HCT116 (cell line): Measurements from ENCODE around the gene PRAF2. TPM values are rescaled to one million over a fixed set of nuclear protein-coding genes. Genes with fewer than 3 reads are reported as not detected.

Experiments
- ATAC-seq: fragments of 200-7000 bp; cut with Tn5 transposase; 2 replicates; pipeline ENCODE4 v1.9.1; 2020; ENCODE audit warnings: mild to moderate bottlenecking, moderate library complexity
- BruUV-seq: library from RNA; stranded (reverse); fragments of 400-500 nt; replicated peaks from 2 replicates; lab custom pipeline; 2021; lab: Mats Ljungman, UMichigan
- CTCF ChIA-PET: fragments of 300-600 bp; sonication (Branson Sonifier 250); formaldehyde crosslinking; loops from one replicate; lab custom pipeline; 2021; ENCODE audit warnings: antibody characterized with exemption; lab: Charles Lee
- POLR2A ChIA-PET: fragments of 300-600, 350-600 bp; sonication (Branson Sonifier 250); formaldehyde crosslinking; loops from one replicate; lab custom pipeline; 2021; ENCODE audit warnings: antibody characterized with exemption; lab: Charles Lee
- RAD21 ChIA-PET, 2 experiments: fragments of 300-600 bp; sonication (Branson Sonifier 250); formaldehyde crosslinking; loops; one replicate each; lab custom pipeline; 2023; ENCODE audit warnings: low total read pairs in 2 of 2; ENCODE audit not compliant: uncharacterized antibody in 2 of 2, unreplicated experiment in 2 of 2, low non-redundant PET in 1 of 2; lab: Charles Lee
- DNase-seq: peaks from one replicate; pipeline ENCODE4 v3.0.0-alpha.2; 2010; ENCODE audit warnings: low read depth, low spot score
- H2AFZ ChIP-seq: fragments of 200-600 bp; shearing (Covaris generic), sonication (generic); 2 replicates; pipeline ENCODE4 v1.6.1; 2017; ENCODE audit warnings: low read depth, mixed run types, mixed read lengths, antibody characterized with exemption, low read length; ENCODE audit not compliant: poor library complexity, severe bottlenecking
- H3K27ac ChIP-seq: 2 replicates; pipeline ENCODE4 v1.5.1; 2012; ENCODE audit warnings: low read depth, low read length
- H3K27me3 ChIP-seq: fragments of 200-600 bp; sonication (generic); 2 replicates; pipeline ENCODE4 v1.6.1; 2016; ENCODE audit warnings: mixed run types, low read length, mixed read lengths; ENCODE audit not compliant: insufficient read depth
- H3K36me3 ChIP-seq, 2 experiments: fragments of 200-500 bp in 1 of 2; fragments of 200-600 bp in 1 of 2; sonication (Bioruptor generic) in 1 of 2; sonication (generic) in 1 of 2; 2 replicates each; pipeline versions ENCODE4 v1.5.1 to v1.6.1; 2014 to 2016; ENCODE audit warnings: low read length in 2 of 2, inconsistent platforms in 1 of 2, mixed read lengths in 1 of 2, mixed run types in 1 of 2; ENCODE audit not compliant: insufficient read depth in 2 of 2, control insufficient read depth in 1 of 2
- H3K4me1 ChIP-seq, 2 experiments: fragments of 200-600 bp in 1 of 2; sonication (generic) in 1 of 2; 2 replicates each; pipeline versions ENCODE4 v1.5.1 to v1.6.1; 2012 to 2017; ENCODE audit warnings: low read length in 2 of 2, inconsistent platforms in 1 of 2, mild to moderate bottlenecking in 1 of 2, mixed read lengths in 1 of 2, mixed run types in 1 of 2, moderate library complexity in 1 of 2; ENCODE audit not compliant: insufficient read depth in 2 of 2, control insufficient read depth in 1 of 2
- H3K4me2 ChIP-seq: fragments of 200-600 bp; sonication (generic); 2 replicates; pipeline ENCODE4 v1.6.1; 2017; ENCODE audit warnings: mixed run types, low read length, mixed read lengths
- H3K4me3 ChIP-seq, 2 experiments: fragments of 200-600 bp in 1 of 2; sonication (generic) in 1 of 2; replicated peaks in 1 of 2; 2 replicates each; pipeline ENCODE4 v1.5.1; 2011 to 2016; ENCODE audit warnings: low read length in 2 of 2, control low read depth in 1 of 2, low read depth in 1 of 2, mild to moderate bottlenecking in 1 of 2, mixed read lengths in 1 of 2, mixed run types in 1 of 2
- H3K79me2 ChIP-seq: fragments of 200-600 bp; sonication (generic); 2 replicates; pipeline ENCODE4 v1.6.1; 2017; ENCODE audit warnings: mild to moderate bottlenecking, mixed run types, low read length, moderate library complexity, mixed read lengths; ENCODE audit not compliant: insufficient read depth
- H3K9ac ChIP-seq: fragments of 200-600 bp; sonication (generic); 2 replicates; pipeline ENCODE4 v1.6.1; 2016; ENCODE audit warnings: low read length, mixed read lengths
- H3K9me2 ChIP-seq: fragments of 200-600 bp; sonication (generic), shearing (Covaris generic); 2 replicates; pipeline ENCODE4 v1.6.1; 2017; ENCODE audit warnings: mixed run types, mild to moderate bottlenecking, moderate library complexity; ENCODE audit not compliant: insufficient read depth
- H3K9me3 ChIP-seq, 2 experiments: fragments of 200-500 bp in 1 of 2; fragments of 200-600 bp in 1 of 2; sonication (Bioruptor generic) in 1 of 2; sonication (generic) in 1 of 2; 2 replicates each; pipeline ENCODE4 v1.6.1; 2014 to 2017; ENCODE audit warnings: low read length in 2 of 2, mixed read lengths in 2 of 2, inconsistent platforms in 1 of 2, low read depth in 1 of 2, mild to moderate bottlenecking in 1 of 2, mixed run types in 1 of 2, moderate library complexity in 1 of 2; ENCODE audit not compliant: control insufficient read depth in 1 of 2, insufficient read depth in 1 of 2
- H4K20me1 ChIP-seq: fragments of 200-600 bp; sonication (generic), shearing (Covaris generic); 2 replicates; pipeline ENCODE4 v1.6.1; 2017; ENCODE audit warnings: mixed run types, mild to moderate bottlenecking, moderate library complexity; ENCODE audit not compliant: insufficient read depth
- EGR1 ChIP-seq: IDR thresholded peaks from 2 replicates; pipeline ENCODE4 v1.6.1; 2012; ENCODE audit warnings: low read depth
- ELF1 ChIP-seq: IDR thresholded peaks from 2 replicates; pipeline ENCODE4 v1.6.1; 2012; ENCODE audit warnings: low read depth, borderline replicate concordance
- EZH2 ChIP-seq: fragments of 200-600 bp; sonication (generic); IDR thresholded peaks from 2 replicates; pipeline ENCODE4 v1.6.1; 2017; ENCODE audit warnings: antibody characterized with exemption, mixed run types
- FOSL1 ChIP-seq: IDR thresholded peaks from 2 replicates; pipeline ENCODE4 v1.6.1; 2012; ENCODE audit warnings: low read depth
- POLR2AphosphoS5 ChIP-seq: IDR thresholded peaks from 2 replicates; pipeline ENCODE4 v1.6.1; 2011; ENCODE audit warnings: mild to moderate bottlenecking, low read depth, low read length, moderate library complexity
- SIN3A ChIP-seq: IDR thresholded peaks from 2 replicates; pipeline ENCODE4 v1.6.1; 2012; ENCODE audit warnings: low read depth
- SRF ChIP-seq: IDR thresholded peaks from 2 replicates; pipeline ENCODE4 v1.6.1; 2012; ENCODE audit warnings: low read depth
- YY1 ChIP-seq: IDR thresholded peaks from 2 replicates; pipeline ENCODE4 v1.6.1; 2011; ENCODE audit warnings: low read length, low read depth, moderate library complexity, mild to moderate bottlenecking; ENCODE audit not compliant: insufficient replicate concordance; ENCODE audit errors: extremely low read depth
- intact Hi-C: fragments of 100-400 bp; cut with micrococcal nuclease; formaldehyde crosslinking; loops from 2 replicates; pipeline ENCODE4 v1.10.0; 2022
- total RNA-seq: library from RNA; stranded (reverse); gene quantifications from one replicate; pipeline ENCODE4 v1.2.1, GENCODE V29; 2021; ENCODE audit not compliant: unreplicated experiment
- TF ChIP-seq, protein P1 (sequence below), 3 experiments: fragments of 200-600 bp in 1 of 3; sonication (generic) in 1 of 3; IDR thresholded peaks in 2 of 3; conservative IDR thresholded peaks in 1 of 3; 2 replicates each; pipeline ENCODE4 v1.5.1; 2012 to 2017; ENCODE audit warnings: low read depth in 2 of 3, low read length in 2 of 3, antibody characterized with exemption in 1 of 3, borderline replicate concordance in 1 of 3, control low read depth in 1 of 3, mild to moderate bottlenecking in 1 of 3, mixed read lengths in 1 of 3, mixed run types in 1 of 3, moderate library complexity in 1 of 3; ENCODE audit not compliant: insufficient read depth in 1 of 3
- TF ChIP-seq, protein P2 (sequence below): IDR thresholded peaks from 2 replicates; pipeline ENCODE4 v1.6.1; 2011; ENCODE audit warnings: mild to moderate bottlenecking, low read length, moderate library complexity; ENCODE audit not compliant: insufficient replicate concordance; ENCODE audit errors: extremely low read depth
- TF ChIP-seq, protein P3 (sequence below): IDR thresholded peaks from 2 replicates; pipeline ENCODE4 v1.6.1; 2012
- TF ChIP-seq, protein P4 (sequence below): IDR thresholded peaks from 2 replicates; pipeline ENCODE4 v1.6.1; 2012

The PRAF2 gene
- total RNA-seq, 1 experiment from 2014 or later, result 18.8 TPM

DNA sequence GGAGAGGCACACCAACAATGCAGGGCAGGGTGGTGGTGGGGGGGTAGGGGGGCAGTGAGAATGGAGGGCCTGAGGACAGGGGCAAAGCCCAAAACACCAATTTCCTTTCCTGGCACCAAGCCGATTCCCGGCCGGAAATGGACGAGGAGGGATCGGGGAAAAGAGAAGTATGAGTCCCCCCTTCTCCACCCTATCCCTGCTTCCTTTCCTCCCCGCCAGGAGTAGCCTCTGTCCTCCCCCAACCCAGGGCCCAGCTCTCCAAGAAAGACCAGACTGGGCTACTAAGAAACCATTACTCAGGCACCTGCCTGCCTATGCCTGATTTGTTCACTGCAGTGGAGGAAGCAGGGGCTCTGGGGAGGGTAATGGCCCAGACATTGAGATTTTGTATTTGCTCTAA is 14.6 kb downstream of the PRAF2 start:
- DNase-seq, result no peak
- Histone ChIP-seq H3K9me2 (no peaks in the 10 kb centered on the region), H3K9me3 (no peaks in the 10 kb centered on the region), H4K20me1 (no peaks in the 10 kb centered on the region), H2AFZ (no peak overlapping the region)
- TF ChIP-seq EGR1 (no peak), SIN3A (no peak), YY1 (no peak), FOSL1 (no peak), EZH2 (no peak), POLR2AphosphoS5 (no peak), ELF1 (no peak), SRF (no peak)
- TF ChIP-seq, protein P1, sequence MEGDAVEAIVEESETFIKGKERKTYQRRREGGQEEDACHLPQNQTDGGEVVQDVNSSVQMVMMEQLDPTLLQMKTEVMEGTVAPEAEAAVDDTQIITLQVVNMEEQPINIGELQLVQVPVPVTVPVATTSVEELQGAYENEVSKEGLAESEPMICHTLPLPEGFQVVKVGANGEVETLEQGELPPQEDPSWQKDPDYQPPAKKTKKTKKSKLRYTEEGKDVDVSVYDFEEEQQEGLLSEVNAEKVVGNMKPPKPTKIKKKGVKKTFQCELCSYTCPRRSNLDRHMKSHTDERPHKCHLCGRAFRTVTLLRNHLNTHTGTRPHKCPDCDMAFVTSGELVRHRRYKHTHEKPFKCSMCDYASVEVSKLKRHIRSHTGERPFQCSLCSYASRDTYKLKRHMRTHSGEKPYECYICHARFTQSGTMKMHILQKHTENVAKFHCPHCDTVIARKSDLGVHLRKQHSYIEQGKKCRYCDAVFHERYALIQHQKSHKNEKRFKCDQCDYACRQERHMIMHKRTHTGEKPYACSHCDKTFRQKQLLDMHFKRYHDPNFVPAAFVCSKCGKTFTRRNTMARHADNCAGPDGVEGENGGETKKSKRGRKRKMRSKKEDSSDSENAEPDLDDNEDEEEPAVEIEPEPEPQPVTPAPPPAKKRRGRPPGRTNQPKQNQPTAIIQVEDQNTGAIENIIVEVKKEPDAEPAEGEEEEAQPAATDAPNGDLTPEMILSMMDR (IDR thresholded peaks at IDR 0.05 in 2 of 3, conservative IDR thresholded peaks at IDR 0.05 in 1 of 3; ENCODE audit: borderline replicate concordance in 1 of 3, insufficient read depth in 1 of 3, low read depth in 2 of 3, low read length in 2 of 3), result no peak
- TF ChIP-seq, protein P2, sequence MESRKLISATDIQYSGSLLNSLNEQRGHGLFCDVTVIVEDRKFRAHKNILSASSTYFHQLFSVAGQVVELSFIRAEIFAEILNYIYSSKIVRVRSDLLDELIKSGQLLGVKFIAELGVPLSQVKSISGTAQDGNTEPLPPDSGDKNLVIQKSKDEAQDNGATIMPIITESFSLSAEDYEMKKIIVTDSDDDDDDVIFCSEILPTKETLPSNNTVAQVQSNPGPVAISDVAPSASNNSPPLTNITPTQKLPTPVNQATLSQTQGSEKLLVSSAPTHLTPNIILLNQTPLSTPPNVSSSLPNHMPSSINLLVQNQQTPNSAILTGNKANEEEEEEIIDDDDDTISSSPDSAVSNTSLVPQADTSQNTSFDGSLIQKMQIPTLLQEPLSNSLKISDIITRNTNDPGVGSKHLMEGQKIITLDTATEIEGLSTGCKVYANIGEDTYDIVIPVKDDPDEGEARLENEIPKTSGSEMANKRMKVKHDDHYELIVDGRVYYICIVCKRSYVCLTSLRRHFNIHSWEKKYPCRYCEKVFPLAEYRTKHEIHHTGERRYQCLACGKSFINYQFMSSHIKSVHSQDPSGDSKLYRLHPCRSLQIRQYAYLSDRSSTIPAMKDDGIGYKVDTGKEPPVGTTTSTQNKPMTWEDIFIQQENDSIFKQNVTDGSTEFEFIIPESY, result no peak
- TF ChIP-seq, protein P3, sequence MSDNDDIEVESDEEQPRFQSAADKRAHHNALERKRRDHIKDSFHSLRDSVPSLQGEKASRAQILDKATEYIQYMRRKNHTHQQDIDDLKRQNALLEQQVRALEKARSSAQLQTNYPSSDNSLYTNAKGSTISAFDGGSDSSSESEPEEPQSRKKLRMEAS, result no peak
- TF ChIP-seq, protein P4, sequence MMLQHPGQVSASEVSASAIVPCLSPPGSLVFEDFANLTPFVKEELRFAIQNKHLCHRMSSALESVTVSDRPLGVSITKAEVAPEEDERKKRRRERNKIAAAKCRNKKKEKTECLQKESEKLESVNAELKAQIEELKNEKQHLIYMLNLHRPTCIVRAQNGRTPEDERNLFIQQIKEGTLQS, result no peak
- TF ChIP-seq, all 23 proteins: peak for 0
- Histone ChIP-seq H3K27ac (peak overlapping the region; percentile 76), H3K4me1 (peaks cover 2 to 12% of the 10 kb centered on the region in 2 experiments; a peak in 3 of 4 replicates), H3K27me3 (no peaks in the 10 kb centered on the region), H3K9ac (peak overlapping the region; percentile 68), H3K4me3 (peak overlapping the region; percentile 72 to 78), H3K4me2 (peak overlapping the region; percentile 84), H3K36me3 (no peaks in the 10 kb centered on the region), H3K79me2 (no peaks in the 10 kb centered on the region)
- POLR2A ChIA-PET, result no interaction called here
- BruUV-seq, result TSS peak; percentile 79
- RAD21 ChIA-PET, result interaction anchor here in 1 of 2 experiments (0.6 kb wide), 1 partner anchor 18 kb away, joined by 3 read pairs; no protein-coding TSS in a partner anchor
- peak; percentile 67 for ATAC-seq
- CTCF ChIA-PET, result no interaction called here
- intact Hi-C loops, result no loop called here
